GM19351 (cell line): ENCODE results near the gene MARCO.
"Not testable (repeated sequence)": the region's sequence is repeated elsewhere in the genome, so short reads cannot be mapped to it uniquely, and the experiment has no call there.

ENCODE experiments used
- ATAC-seq: cut with Tn5 transposase; IDR thresholded peaks from one replicate; pipeline ENCODE4 v1.9.1; 2021; ENCODE audit warnings: mild to moderate bottlenecking, moderate library complexity; ENCODE audit not compliant: unreplicated experiment

Gene MARCO

DNA sequence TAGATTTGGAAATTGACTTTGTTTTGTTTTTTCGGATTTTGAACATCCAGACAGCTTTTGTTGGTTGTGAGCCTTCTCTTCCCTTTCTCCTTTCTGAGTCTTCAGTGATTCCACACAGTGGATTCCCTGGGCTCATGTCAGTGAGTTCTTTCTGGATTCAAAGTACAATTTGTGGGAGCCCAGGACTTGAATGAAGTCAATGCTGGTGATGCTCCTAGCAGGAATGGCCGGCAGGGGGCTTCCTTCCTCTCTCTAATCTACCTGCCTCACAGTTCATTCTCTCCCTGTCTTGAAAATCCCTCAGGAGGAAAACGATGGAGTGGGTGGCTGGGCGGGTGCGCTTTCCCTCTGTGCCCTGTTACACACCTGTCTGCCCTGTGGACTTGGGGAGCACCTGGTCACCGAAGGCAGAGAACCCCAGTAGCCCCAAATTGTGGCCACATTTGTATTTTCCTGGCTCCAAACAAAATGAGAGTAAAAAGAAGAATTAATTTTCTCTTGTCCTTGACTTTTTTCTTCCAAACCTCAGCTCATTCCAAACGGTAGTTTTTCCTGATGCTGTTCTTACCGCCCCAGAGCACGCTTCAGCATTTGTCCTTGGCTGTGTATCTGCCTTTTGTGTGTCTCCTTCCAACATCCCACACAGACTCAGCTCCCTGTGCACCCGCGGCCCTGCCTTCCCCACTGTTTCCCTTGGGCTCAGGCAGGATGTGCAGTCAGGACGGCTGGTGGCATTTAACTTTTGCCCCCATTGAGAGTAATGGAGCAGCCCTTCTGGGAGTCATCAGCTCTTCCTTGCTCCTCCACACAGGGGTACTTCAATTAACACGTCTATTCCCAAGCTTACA, 86.6 kb downstream of the MARCO start:
- no peak for ATAC-seq

DNA sequence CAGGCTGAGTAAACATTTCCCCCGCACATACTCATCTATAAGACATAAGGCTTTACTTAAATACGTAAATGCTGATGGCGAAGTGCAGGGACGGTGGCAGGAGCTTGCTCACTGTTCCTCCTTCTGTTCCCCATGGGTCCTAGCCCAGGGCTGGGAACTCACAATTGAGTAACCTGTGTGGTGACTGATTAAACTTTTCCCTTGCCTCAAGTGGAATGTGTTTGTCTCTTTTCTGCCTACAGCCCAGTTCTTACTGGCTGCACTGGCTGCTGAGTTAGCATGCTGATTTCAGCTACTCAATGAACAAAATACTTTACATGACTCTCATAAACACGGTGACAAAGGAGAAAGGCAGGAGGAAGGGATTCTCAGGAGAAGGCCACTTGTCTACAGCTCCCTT, 87.3 kb downstream of the MARCO start:
- ATAC-seq = no peak

DNA sequence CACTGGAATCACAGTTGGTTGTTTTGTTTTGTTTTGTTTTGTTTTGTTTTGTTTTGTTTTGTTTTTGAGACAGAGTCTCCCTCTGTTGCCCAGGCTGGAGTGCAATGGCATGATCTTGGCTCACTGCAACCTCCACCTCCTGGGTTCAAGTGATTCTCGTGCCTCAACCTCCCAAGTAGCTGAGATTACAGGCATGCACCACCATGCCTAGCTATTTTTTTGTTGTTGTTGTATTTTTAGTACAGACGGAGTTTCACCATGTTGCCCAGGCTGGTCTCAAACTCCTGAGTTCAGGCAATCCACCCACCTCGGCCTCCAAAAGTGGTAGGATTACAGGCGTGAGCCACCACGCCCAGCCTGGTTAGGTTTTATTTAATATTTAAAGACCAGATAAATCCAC, 95.9 kb downstream of the MARCO start:
- ATAC-seq = not testable (repeated sequence)

DNA sequence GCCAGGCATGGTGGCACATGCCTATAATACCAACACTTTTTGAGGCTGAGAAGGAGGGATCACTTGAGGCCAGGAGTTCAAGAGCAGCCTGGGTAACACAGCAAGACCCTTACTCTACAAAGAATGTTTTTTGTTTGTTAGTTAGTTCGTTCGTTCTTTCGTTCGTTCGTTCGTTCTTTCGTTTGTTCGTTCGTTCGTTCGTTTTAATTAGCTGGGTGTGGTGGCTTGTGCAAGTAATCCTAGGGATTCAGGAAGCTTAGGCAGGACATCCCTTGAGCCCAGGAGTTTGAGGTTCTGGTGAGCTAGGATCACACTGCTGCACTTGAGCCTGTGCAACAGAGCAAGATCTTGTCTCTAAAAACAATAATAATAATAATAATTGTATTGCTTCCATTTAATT, 98.7 kb downstream of the MARCO start:
- no peak for ATAC-seq
